ENCODE measurements around the gene CEP78. TPM values are rescaled to one million over a fixed set of nuclear protein-coding genes. Genes with fewer than 3 reads are reported as not detected.

Gene CEP78
- total RNA-seq, 6 experiments from 2014 or later: 19.4 to 27.5 (median 23.6) TPM

GRCh38 chr9:78311886-78312524 lies 76.1 kb downstream of the CEP78 start:
- no peak for TF ChIP-seq CTCF (IDR thresholded peaks at IDR 0.05)
- Mint-ChIP-seq H3K27me3 (ENCODE audit: insufficient read depth) (peaks cover 1% of the 10 kb centered on the region; the same call in 1 of the 2 replicates), H3K4me3 (no peak overlapping the region), H3K9me3 (no peaks in the 10 kb centered on the region), H3K36me3 (ENCODE audit: low read depth) (peaks cover 12% of the 10 kb centered on the region), H3K4me1 (ENCODE audit: low read depth) (peaks cover 12% of the 10 kb centered on the region), H3K27ac (no peak overlapping the region)
- DNase-seq: no peak

GRCh38 chr9:78314550-78314949 lies 78.7 kb downstream of the CEP78 start:
- peak overlapping the region; percentile 19 for H3K27ac Mint-ChIP-seq

GRCh38 chr9:78314953-78315870 lies 79.3 kb downstream of the CEP78 start:
- peaks cover 29% of the 10 kb centered on the region for H3K36me3 Mint-ChIP-seq (ENCODE audit: low read depth)
- H3K9me3 Mint-ChIP-seq: no peaks in the 10 kb centered on the region
- DNase-seq: peak; percentile 47
- peaks cover 1% of the 10 kb centered on the region; the same call in 1 of the 2 replicates for H3K27me3 Mint-ChIP-seq (ENCODE audit: insufficient read depth)
- no peak overlapping the region for H3K4me3 Mint-ChIP-seq
- H3K27ac Mint-ChIP-seq: peak overlapping the region; percentile 19
- TF ChIP-seq CTCF (IDR thresholded peaks at IDR 0.05): no peak
- peaks cover 12% of the 10 kb centered on the region for H3K4me1 Mint-ChIP-seq (ENCODE audit: low read depth)

More at GRCh38 chr9:78314550-78314949, 78.7 kb downstream of the CEP78 start:
- Mint-ChIP-seq H3K4me1 (ENCODE audit: low read depth) (peaks cover 12% of the 10 kb centered on the region), H3K27me3 (ENCODE audit: insufficient read depth) (peaks cover 1% of the 10 kb centered on the region; the same call in 1 of the 2 replicates), H3K36me3 (ENCODE audit: low read depth) (peaks cover 22% of the 10 kb centered on the region), H3K9me3 (no peaks in the 10 kb centered on the region), H3K4me3 (no peak overlapping the region)
- no peak for TF ChIP-seq CTCF (IDR thresholded peaks at IDR 0.05)
- no peak for DNase-seq

GRCh38 chr9:78316166-78316892 lies 80.5 kb downstream of the CEP78 start:
- Mint-ChIP-seq H3K4me3 (no peak overlapping the region), H3K9me3 (no peaks in the 10 kb centered on the region), H3K27ac (no peak overlapping the region), H3K36me3 (ENCODE audit: low read depth) (peaks cover 35% of the 10 kb centered on the region), H3K4me1 (ENCODE audit: low read depth) (peaks cover 12% of the 10 kb centered on the region), H3K27me3 (ENCODE audit: insufficient read depth) (peaks cover 1% of the 10 kb centered on the region; the same call in 1 of the 2 replicates)
- no peak for DNase-seq
- no peak for TF ChIP-seq CTCF (IDR thresholded peaks at IDR 0.05)
